GM12872 (cell line): Measurements from ENCODE around the gene STUM.

ENCODE experiments used
- CTCF ChIP-seq: IDR thresholded peaks from 3 replicates; pipeline ENCODE4 v1.5.1; 2011; ENCODE audit warnings: low read depth, mild to moderate bottlenecking, low read length, moderate library complexity; ENCODE audit not compliant: insufficient read depth

Gene STUM

GRCh38 chr1:226657895-226658545 lies 109.5 kb downstream of the STUM start:
- TF ChIP-seq CTCF, result no peak

GRCh38 chr1:226658546-226659125 lies 110.1 kb downstream of the STUM start:
- no peak for TF ChIP-seq CTCF
